Measurements from ENCODE around the gene IGFBP7. TPM values are rescaled to one million over a fixed set of nuclear protein-coding genes. Genes with fewer than 3 reads are reported as not detected.

The IGFBP7 gene
- total RNA-seq, 2 experiments from 2014 or later = not detected

Other genes with a start within 250 kb of the IGFBP7 start
- gene REST, start 202.5 kb downstream of the IGFBP7 start, total RNA-seq = 10 to 100 TPM; 46.1 to 47.0 TPM
- gene NOA1, start 132.8 kb downstream of the IGFBP7 start, total RNA-seq = 10 to 100 TPM; 25.0 to 26.6 TPM
- gene POLR2B, start 131.5 kb downstream of the IGFBP7 start, total RNA-seq = 100 to 1,000 TPM; 114 to 123 TPM

All from activated CD4-positive, alpha-beta memory T cell treated with anti-CD3 and anti-CD28 coated beads for 36 hours (primary cell).